NCI-H82 (cell line): ENCODE results near the gene SESN1.
"Not testable (repeated sequence)": the region's sequence is repeated elsewhere in the genome, so short reads cannot be mapped to it uniquely, and the experiment has no call there.

Experiments used
- DNase-seq: peaks from one replicate; lab custom pipeline; 2025; lab: John Stamatoyannopoulos, UW

SESN1 gene

GRCh38 chr6:109001291-109001894, 93.3 kb downstream of the SESN1 start:
- DNase-seq = peak; percentile 36

DNA sequence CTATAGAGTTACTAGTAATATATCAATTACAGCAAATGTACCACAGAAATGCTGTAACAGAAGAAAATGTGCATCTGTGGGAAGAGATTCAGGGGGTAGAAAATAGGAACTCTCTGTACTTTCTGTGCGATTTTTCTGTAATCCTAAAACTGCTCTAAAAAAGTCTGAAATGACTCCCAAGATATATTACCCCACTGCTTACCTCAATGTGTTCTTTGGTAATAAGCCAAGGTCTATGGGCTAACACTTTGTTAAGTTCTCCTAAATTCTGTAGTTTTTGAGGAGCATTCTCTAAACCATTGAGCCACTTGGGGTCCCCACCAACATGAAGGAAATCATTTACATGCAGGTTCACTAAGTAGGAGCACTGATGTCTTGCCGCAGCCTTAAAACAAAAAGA, 94.4 kb downstream of the SESN1 start:
- no peak for DNase-seq

GRCh38 chr6:108999428-108999827, 95.2 kb downstream of the SESN1 start:
- DNase-seq = no peak

DNA sequence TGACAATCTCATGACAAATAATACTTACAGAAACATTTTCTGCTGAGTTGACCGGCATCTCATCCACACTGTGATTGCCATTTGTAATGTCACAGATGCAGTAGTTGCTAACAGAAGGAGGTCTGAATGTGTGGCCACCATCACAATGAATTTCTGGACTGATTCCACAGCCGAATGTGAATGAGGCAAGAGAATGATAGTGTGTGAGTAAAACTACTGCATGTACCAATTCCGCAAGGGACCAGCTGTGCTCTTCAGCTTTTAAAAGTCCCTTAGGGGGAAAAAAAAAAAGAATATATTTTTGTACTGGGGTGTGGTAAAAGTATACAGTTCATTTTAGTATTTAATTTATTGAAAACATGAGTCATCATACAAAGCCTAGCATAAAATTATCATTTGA, 96.2 kb downstream of the SESN1 start:
- DNase-seq = no peak

GRCh38 chr6:108996208-108996607, 98.4 kb downstream of the SESN1 start:
- no peak for DNase-seq

- DNase-seq = no peak
These were observed 99.3 kb downstream of the SESN1 start for GRCh38 chr6:108995296-108995695.

- no peak for DNase-seq
These were observed 100.8 kb downstream of the SESN1 start for GRCh38 chr6:108993876-108994275.

- no peak for DNase-seq
These were observed 104.9 kb downstream of the SESN1 start for GRCh38 chr6:108989700-108990099.

DNA sequence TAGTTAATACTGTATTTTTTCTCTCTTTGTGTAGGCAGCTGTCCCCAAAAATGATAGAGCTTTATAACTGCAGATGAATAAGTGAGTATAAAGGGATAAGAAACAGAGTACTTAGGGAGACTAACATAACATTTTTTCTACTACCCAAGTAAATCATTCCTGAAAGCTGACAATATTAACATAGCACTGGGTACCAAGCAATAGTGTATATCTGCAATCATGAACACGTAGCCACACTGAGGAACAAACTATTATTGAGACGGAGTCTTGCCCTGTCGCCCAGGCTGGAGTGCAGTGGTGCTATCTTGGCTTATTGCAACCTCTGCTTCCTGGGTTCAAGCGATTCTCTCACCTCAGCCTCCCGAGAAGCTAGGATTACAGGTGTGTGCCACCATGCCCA, 105.9 kb downstream of the SESN1 start:
- DNase-seq = no peak

- no peak for DNase-seq
These were observed 106.3 kb downstream of the SESN1 start for GRCh38 chr6:108988296-108988695.

DNA sequence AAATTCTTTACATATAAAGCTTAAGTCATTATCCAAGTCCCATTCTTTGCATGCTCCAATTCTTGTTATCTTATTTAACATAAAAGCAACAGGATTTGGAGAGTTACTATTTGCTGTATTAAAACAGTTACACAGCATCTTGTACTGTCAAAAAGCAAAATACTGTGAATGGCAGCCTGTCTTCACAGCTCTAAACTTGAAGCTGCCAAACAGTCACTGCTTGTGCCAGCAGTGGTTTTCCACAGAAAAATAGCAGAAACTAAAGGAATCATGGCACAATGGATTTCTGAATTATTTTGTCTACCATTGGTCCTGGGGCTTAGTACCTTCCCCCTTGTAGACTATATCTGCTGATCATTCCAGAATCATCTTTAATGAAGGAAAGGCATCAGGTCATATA, 107.5 kb downstream of the SESN1 start:
- DNase-seq = no peak

DNA sequence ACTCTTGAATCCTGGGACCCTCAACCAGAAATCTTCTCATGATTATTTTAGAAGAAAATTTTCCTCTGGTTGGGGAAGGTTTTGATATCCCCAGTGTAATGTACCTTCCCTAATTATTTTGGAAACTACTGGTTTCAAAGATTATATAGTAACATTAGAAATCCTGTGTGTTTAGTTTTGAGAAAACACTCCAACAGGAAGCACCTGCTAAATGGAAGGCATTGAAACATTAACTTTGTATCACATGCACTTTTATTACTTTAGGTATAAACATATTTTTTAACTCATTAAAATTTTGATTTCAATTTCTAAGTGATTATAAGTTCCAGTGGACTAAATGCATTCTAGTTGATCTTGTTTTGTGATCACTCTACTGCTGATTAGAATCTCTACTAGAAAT, 109.3 kb downstream of the SESN1 start:
- DNase-seq = no peak

GRCh38 chr6:108983151-108983550, 111.5 kb downstream of the SESN1 start:
- no peak for DNase-seq

- no peak for DNase-seq
These were observed 112.2 kb downstream of the SESN1 start for GRCh38 chr6:108982154-108983113.

DNA sequence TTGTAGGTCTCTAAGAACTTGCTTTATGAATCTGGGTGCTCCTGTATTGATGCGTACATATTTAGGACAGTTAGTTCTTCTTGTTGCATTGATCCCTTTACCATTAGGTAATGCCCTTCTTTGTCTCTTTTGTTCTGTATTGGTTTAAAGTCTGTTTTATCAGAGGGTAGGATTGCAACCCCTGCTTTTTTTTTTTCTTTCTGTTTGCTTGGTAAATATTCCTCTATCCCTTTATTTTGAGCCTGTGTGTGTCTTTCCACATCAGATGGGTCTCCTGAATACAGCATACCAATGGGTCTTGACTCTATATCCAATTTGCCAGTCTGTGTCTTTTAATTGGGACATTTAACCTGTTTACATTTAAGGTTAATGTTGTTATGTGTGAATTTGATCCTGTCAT, 116.0 kb downstream of the SESN1 start:
- not testable (repeated sequence) for DNase-seq

GRCh38 chr6:108974201-108974600, 120.4 kb downstream of the SESN1 start:
- no peak for DNase-seq

- no peak for DNase-seq
These were observed 124.9 kb downstream of the SESN1 start for GRCh38 chr6:108969776-108970175.

DNA sequence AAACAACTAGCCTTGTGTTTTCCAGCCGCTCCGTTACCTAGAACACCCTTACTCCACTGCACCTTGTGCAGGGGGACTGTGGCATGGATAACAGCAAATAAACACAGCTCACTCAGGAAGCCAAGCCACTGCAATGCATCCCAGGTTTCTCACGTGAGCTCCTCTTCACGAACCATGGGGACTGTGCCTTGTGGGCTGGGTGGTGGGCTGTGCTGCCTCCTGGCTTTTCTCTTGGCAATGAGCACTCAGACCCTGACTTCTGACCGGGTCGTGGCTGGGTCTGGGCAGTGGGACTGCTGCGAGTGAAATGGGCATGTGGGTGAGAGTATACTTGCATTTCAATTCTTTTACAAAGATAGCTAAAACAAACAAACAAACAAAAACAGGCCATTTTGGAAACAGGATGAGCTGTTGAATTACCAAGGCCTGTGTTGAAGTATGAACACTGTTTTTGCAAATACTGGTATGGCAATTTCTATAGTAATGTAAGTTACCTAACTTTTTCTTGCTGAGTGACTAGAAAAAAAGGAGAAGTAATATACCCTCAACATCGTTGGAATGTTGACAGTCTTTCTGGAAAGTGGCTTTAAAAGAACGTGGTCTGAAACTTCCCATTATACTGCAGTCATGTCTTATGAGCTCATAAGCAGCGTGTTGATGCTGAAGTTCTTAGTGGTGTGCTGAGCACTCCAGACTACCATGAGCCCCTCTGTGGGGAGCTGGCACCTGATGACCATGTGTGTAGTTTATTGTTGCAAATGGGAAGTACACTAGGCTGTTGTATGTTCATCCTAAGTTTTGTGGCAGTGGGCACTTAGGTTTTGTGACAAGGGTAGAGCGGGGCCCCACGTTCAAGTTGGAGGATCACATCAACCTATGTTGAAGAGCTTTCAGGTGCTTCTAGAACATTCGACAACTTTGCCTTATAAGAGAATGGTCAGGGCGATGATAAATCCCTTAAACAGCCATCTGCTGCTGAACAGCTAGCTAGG, 126.0 kb downstream of the SESN1 start:
- peak; percentile 13 for DNase-seq

- DNase-seq = peak; percentile 72
These were observed 127.5 kb downstream of the SESN1 start for GRCh38 chr6:108966855-108967755.

GRCh38 chr6:108966251-108966650, 128.4 kb downstream of the SESN1 start:
- DNase-seq = no peak

- DNase-seq = no peak
These were observed 132.7 kb downstream of the SESN1 start for GRCh38 chr6:108961985-108962384.
